T-helper 1 cell treated with Interleukin-12 subunit alpha and Interleukin-12 subunit beta and Interleukin-4 antibody, amounts not matched to agents 30 ng/mL and 1 ng/mL, for 36 hours (primary cell): Measurements from ENCODE around the gene LRCOL1. TPM values are rescaled to one million over a fixed set of nuclear protein-coding genes. Genes with fewer than 3 reads are reported as not detected.

Experiments
- intact Hi-C: fragments of 100-400 bp; cut with micrococcal nuclease; formaldehyde crosslinking; loops from one replicate; pipeline ENCODE4 v1.15.1; 2024
- total RNA-seq: library from RNA; stranded (reverse); gene quantifications from 2 replicates; pipeline ENCODE4 v1.2.3, GENCODE V29; 2022

LRCOL1 gene
- total RNA-seq, 1 donor from 2014 or later, result not detected

- intact Hi-C loops, result no loop called here
Measured at GRCh38 chr12:132619386-132620112, 9.2 kb upstream of the LRCOL1 start.

DNA sequence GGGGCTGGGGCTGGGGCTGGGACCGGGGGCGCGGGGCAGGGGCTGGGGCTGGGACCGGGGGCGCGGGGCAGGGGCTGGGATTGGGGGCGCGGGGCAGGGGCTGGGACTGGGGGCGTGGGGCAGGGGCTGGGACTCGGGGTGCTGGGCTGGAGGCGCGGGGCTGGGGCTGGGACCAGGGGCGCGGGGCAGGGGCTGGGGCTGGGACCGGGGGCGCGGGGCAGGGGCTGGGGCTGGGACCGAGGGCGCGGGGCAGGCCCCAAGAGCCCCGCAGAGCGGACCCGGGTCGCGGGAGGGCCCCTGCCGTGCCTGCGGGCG is 8.6 kb upstream of the LRCOL1 start:
- intact Hi-C loops, result no loop called here

- intact Hi-C loops, result no loop called here
Measured at GRCh38 chr12:132618683-132619043, 8.3 kb upstream of the LRCOL1 start, which contains the start of gene P2RX2. TSS of gene P2RX2 (plus strand) at chr12:132618776. CDS start at chr12:132618817, 41 bp downstream.

- intact Hi-C loops, result no loop called here
Measured at GRCh38 chr12:132617822-132618682, 7.7 kb upstream of the LRCOL1 start.

GRCh38 chr12:132617135-132617701 is 6.8 kb upstream of the LRCOL1 start:
- intact Hi-C loops, result no loop called here

- intact Hi-C loops, result loop anchor here (1.0 to 2.0 kb wide), 3 partner anchors 55 to 461 kb away; no protein-coding TSS in a partner anchor
Measured at GRCh38 chr12:132615579-132616038, 5.2 kb upstream of the LRCOL1 start.

- intact Hi-C loops, result loop anchor here (1.0 to 2.0 kb wide), 3 partner anchors 54 to 460 kb away; no protein-coding TSS in a partner anchor
Measured at GRCh38 chr12:132614861-132615578, 4.6 kb upstream of the LRCOL1 start.

- intact Hi-C loops, result loop anchor here (2.0 kb wide), 2 partner anchors 53 to 459 kb away; no protein-coding TSS in a partner anchor
Measured at GRCh38 chr12:132614029-132614428, 3.6 kb upstream of the LRCOL1 start.

GRCh38 chr12:132611620-132612019 is 1.2 kb upstream of the LRCOL1 start:
- intact Hi-C loops, result no loop called here

DNA sequence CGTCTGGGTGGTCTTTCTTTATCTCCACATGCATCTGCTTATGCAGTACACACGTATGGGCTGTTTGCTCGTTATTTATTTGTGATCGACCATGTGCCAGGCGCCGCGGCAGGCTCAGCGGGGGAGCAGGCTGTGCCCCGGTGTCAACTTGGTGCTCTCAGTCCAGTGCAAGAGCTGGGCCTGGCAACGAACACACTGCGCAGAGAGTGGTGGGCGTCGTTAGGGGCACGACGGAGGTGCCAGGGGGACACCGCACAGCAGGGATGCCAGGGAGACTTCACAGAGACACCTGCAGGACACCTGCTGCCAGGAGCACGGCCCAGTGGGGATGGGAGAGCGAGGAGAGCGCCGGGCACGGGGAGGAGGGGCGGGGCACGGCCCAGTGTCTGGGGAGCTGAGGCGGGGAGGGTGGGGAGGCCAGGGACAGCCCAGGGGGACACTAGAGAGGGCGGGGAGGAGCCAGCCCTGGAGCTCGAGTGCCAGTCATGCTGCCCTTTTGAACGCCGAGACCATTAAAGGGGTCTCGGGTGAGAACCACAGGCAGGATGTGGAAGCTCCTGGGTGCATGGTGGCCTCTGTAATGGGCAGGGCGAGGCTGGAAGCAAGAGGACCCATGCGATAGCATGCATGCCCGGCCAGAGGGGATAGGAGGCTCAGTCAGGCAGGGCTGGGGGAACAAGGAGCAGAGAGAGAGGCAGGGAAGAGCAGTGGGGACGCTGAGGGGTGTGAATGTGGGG is 652 bp upstream of the LRCOL1 start:
- intact Hi-C loops, result no loop called here

DNA sequence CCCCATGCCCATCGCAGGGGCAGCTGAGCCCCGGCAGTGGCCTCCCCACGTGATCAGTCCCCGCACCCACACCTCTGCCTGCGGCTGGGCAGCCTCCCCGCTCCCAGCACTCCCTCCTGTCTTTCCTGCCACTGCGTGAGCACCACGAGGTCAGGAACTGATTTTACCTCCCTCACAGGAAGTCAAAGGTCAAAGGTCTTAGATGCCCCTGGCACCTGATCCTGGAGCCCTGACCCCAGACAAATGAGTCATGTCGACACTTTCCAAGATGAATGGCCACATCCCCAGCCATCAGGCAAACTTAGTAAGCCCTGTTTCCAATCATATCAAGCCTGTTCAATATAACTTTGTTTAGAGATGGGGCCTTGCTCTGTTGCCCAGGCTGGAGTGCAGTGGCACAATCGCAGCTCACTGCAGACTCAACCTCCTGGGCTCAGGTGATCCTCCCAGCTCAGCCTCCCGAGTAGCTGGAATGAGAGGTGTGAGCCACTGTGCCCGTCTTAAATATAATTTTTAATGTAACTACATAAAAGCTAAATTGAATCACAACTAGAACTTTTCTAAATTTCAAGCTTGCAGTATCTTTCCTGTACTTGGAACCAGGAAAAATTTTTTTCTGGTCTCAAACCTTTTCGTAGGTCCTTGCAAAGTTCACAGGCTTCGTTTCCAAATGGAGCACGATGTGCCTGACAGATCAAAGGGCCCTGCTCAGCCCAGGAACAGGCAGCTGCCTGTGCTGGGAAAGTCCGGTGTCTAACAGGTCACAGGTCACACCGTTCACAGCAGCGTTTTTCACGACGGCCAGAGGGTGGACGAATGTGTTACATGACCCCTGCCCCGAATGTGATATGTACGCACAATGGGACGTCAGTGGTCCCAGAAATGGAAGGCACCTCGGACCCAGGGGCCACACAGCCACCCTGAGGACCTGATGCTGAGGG is 1.9 kb downstream of the LRCOL1 start:
- intact Hi-C loops, result no loop called here

DNA sequence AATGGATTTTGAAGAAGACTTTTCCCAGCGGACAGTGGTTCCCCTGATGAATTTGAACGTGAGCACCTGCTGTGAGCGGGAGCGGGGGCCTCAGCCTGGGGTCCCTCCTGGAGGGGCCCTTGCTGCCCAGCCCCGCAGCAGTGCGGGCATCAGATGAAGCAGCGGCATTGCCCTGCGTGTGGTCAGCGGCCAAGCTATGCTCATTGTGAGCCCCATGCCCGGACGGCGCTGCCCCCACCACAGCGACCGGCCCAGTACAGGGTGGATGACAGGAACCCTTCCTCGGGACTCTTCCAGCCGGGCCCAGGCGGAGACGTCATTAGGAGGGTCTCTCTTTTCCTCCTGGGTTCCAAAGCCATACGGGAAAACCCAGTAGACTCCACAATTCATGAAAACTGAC is 3.5 kb downstream of the LRCOL1 start:
- intact Hi-C loops, result no loop called here

GRCh38 chr12:132606466-132606865 is 3.9 kb downstream of the LRCOL1 start:
- intact Hi-C loops, result no loop called here

GRCh38 chr12:132605892-132606291 is 4.5 kb downstream of the LRCOL1 start:
- intact Hi-C loops, result no loop called here

DNA sequence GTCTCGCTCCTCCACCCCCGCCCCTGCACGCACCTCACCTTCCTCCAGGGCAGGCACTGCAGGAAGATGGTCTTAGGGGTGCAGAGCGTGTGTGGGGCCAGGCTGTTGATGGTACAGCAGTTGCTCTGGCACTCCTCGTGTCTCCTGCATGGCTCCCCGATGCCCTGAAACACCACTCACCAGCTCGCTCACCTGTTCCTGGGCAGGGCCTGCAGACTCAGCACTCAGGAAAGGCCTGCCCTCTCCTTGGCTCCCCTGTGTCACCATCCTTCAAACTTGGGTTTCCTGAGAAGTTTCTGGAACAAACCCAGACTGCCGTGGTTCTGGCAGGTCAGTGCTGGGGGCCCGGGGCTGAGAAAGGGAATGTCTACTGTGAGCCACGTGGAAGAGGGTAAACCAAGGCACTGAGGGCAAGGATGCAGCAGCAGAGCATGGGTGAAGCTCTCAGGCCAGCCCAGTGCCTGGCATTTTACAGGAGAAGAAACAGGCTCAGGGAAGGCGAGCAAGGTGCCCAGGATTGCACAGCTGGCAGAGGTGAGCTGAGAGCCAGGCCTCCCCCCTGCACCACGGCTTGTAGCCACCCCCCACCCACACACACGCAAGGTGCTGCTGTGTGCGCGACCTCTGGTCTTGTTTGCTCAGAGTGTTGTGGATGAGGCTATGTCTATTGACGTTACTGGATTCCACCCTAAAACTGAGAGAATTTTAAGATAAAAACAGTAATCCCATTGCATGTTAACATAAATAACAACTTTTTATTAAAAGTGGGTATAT is 5.5 kb downstream of the LRCOL1 start:
- intact Hi-C loops, result no loop called here

- intact Hi-C loops, result no loop called here
Measured at GRCh38 chr12:132604151-132604618, 6.2 kb downstream of the LRCOL1 start.

- intact Hi-C loops, result no loop called here
Measured at GRCh38 chr12:132603240-132604150, 6.9 kb downstream of the LRCOL1 start.
